ENCODE data around the gene ZNF654.

GRCh38 chr3:88034491-88035275 is 24.4 kb upstream of the ZNF654 start:
- TF ChIP-seq CTCF (IDR thresholded peaks at IDR 0.05; ENCODE audit: low read depth, low read length) (no peak), POLR2A (IDR thresholded peaks at IDR 0.05; ENCODE audit: extremely low read depth, insufficient read length) (no peak), MAX (IDR thresholded peaks at IDR 0.05; ENCODE audit: low read depth, low read length) (no peak)
